ENCODE data around the gene SLC30A7. TPM values are rescaled to one million over a fixed set of nuclear protein-coding genes. Genes with fewer than 3 reads are reported as not detected.
"Not testable (repeated sequence)": the region's sequence is repeated elsewhere in the genome, so short reads cannot be mapped to it uniquely, and the experiment has no call there.

Gene SLC30A7, protein sequence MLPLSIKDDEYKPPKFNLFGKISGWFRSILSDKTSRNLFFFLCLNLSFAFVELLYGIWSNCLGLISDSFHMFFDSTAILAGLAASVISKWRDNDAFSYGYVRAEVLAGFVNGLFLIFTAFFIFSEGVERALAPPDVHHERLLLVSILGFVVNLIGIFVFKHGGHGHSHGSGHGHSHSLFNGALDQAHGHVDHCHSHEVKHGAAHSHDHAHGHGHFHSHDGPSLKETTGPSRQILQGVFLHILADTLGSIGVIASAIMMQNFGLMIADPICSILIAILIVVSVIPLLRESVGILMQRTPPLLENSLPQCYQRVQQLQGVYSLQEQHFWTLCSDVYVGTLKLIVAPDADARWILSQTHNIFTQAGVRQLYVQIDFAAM
- total RNA-seq: 12.5 and 15.6 TPM in 2 replicates

DNA sequence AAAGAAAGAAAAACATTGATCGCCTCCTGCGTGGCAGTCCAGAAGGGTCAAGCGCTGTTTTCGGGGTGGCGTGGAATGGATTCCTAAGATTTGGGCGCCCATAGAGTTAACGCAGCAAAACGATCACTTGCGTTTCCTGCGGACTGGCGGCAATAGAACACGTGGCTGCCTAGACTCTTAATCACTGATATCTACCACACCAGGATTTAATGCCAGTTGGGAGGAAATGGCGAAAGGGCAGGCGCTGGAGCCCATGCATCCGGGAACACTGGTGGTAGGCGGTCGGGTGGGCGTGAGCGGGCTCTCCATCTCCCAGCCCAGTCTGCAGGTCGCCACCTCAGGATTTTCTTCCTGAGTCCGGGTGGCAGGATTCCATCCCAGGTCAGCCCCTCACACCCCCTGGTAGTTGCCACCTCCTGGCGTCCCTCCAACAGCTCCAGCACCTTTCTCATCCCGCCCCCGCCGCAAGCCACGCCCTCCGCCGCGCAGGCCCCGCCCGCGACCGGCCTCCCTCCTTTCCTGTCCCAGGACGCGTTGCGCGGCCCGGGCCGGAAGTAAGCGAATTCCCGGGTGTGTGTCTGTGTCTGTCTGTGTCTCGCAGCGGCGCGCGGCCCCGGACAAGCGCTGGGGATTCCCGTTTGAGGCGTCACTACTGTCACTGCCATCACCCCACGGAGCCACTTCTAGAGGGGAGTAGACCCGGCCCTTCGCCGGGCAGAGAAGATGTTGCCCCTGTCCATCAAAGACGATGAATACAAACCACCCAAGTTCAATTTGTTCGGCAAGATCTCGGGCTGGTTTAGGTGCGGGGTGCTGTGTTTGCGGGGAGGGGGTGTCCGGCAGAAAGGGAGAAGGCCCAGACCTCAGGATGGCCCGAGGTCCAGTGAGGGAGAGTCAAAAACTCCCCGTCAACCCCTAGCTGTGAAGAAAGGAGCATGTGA lies at the start of gene SLC30A7:
SLC30A7 (plus strand) TSS at position 551 of the 941 bp plus-strand sequence; CDS start at position 724, 173 bp downstream.
- peak within 1 kb of the TSS; percentile 76 for H3K4me3 ChIP-seq (ENCODE audit: low read depth, low read length)
- peak; percentile 49 for DNase-seq (ENCODE audit: low read depth)
- TF ChIP-seq, protein P1, sequence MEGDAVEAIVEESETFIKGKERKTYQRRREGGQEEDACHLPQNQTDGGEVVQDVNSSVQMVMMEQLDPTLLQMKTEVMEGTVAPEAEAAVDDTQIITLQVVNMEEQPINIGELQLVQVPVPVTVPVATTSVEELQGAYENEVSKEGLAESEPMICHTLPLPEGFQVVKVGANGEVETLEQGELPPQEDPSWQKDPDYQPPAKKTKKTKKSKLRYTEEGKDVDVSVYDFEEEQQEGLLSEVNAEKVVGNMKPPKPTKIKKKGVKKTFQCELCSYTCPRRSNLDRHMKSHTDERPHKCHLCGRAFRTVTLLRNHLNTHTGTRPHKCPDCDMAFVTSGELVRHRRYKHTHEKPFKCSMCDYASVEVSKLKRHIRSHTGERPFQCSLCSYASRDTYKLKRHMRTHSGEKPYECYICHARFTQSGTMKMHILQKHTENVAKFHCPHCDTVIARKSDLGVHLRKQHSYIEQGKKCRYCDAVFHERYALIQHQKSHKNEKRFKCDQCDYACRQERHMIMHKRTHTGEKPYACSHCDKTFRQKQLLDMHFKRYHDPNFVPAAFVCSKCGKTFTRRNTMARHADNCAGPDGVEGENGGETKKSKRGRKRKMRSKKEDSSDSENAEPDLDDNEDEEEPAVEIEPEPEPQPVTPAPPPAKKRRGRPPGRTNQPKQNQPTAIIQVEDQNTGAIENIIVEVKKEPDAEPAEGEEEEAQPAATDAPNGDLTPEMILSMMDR (conservative IDR thresholded peaks at IDR 0.05; ENCODE audit: low read depth, low read length): no peak

DNA sequence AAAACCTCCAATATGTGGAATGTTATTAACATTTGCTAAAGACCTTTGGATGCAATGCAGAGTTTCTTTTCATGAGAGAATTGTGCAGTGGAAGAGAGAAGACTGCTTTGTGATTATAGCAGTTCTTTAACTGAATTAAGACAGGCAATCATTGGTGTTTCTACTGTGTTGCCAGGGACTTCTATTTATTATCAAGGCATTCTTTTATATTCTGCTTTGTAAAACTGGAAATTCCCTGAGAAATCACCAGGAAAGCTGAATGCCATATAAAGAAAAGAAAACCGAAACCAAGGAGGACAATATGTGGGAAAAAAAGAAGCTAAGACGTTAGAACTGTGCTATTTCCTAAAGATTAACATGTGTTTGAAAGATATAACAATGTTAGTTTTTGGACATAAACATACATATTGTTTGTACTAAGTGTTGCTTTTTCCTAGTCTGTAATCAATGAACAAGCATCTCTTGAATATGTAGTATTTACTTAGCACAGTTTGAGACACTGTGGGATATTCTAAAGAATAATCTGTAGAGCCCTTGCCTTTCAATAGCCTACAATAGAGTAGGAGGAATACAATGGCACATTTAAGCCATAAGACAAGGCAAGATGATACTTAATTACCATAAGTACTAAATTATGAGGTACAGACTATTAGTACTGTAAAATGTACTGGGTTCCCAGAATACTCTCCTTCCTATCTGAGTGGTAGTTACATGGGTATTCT lies 48.4 kb upstream of the SLC30A7 start:
- peak overlapping the region; percentile 17 for H3K4me3 ChIP-seq (ENCODE audit: low read depth, low read length)
- peak; percentile 59 for DNase-seq (ENCODE audit: low read depth)
- TF ChIP-seq, protein P1 (conservative IDR thresholded peaks at IDR 0.05; ENCODE audit: low read depth, low read length): no peak

DNA sequence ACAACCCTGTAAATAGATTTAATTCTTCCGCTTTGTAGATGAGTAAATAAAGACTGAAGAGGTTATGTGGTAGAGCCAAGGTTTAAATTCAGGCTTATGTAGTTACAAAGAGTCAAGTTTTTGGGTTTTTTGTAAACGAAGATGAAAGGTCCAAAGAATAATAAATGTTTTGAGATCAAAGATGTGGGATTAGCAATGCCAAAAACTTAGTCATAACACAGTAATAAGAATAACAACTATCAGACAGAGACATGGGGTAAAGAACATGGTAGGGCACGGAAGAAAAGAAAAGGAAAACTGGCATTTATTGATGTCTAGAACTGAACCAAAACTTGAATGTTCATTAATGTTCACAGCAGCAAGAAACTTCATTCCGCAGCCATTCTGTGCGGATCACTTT lies 44.2 kb upstream of the SLC30A7 start:
- no peak overlapping the region for H3K4me3 ChIP-seq (ENCODE audit: low read depth, low read length)
- TF ChIP-seq, protein P1 (conservative IDR thresholded peaks at IDR 0.05; ENCODE audit: low read depth, low read length): no peak
- DNase-seq (ENCODE audit: low read depth): no peak

DNA sequence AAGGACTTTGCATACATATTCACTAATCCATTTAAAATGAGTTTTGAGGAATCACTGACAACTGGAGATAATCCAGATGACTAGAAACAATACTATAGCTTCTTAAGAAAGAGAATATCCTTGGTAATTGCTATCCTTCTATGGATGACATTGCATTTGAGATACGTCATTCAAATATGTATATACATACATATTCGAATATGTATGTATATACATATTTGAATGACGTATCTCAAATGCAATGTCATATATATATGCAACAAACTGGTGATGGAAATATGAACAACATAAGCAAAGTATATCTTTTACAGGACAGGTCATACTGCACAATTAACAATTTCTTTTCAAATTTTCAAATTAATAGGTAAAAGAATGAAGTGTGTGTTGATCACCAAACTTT lies 42.9 kb upstream of the SLC30A7 start:
- no peak overlapping the region for H3K4me3 ChIP-seq (ENCODE audit: low read depth, low read length)
- no peak for DNase-seq (ENCODE audit: low read depth)
- TF ChIP-seq, protein P1 (conservative IDR thresholded peaks at IDR 0.05; ENCODE audit: low read depth, low read length): no peak

DNA sequence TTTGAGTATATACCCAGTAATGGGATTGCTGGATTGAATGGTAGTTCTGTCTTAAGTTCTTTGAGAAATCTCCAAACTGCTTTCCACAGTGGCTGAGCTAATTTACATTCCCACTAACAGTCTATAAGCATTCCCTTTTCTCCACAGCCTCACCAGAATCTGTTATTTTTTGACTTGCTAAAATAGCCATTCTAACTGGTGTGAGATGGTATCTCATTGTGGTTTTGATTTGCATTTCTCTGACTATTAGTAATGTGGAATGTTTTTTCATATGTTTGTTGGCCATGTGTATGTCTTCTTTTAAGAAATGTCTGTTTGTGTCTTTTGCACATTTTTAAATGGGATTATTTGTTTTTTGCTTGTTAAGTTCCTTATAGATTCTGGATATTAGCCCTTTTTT lies 40.8 kb upstream of the SLC30A7 start:
- DNase-seq (ENCODE audit: low read depth); H3K4me3 ChIP-seq (ENCODE audit: low read depth, low read length): not testable (repeated sequence)

DNA sequence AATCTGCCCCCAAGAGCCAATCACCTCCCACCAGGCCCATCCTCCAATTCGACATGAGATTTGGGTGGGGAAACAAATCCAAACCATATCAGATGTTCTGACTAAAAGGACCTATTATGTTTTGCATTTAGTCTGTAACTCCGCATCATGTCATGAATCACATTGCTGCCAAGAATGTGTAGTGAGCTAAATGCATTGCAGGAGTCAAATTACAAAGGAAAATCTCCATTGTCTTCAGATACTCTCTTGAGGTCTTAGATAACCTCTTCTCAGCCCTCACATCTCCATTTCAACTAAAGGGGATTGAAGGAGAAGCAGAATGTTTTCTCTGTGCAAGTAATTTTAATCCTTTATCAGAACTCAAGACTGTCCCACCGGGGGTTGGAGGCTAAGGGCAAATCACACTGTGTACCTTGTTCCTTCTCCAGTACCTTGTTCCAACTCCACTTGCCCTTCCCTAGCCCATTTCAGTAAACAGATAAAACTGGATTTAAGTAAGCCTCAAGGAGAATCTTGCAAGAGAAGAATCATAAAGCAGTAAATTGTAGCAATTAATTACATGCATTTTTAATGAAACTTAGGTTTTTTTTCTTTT lies 35.4 kb upstream of the SLC30A7 start:
- no peak overlapping the region for H3K4me3 ChIP-seq (ENCODE audit: low read depth, low read length)
- no peak for DNase-seq (ENCODE audit: low read depth)
- TF ChIP-seq, protein P1 (conservative IDR thresholded peaks at IDR 0.05; ENCODE audit: low read depth, low read length): no peak

Data from epithelial cell of proximal tubule (primary cell).